GM23338 (cell line): ENCODE results near the gene GPHA2. TPM values are rescaled to one million over a fixed set of nuclear protein-coding genes. Genes with fewer than 3 reads are reported as not detected.

Source experiments
- ATAC-seq: fragments of 200-7000 bp; cut with Tn5 transposase; 3 replicates; pipeline ENCODE4 v1.9.1; 2020
- DNase-seq: peaks from one replicate; pipeline ENCODE4 v3.0.0-alpha.2; 2015; ENCODE audit warnings: low spot score
- H2AFZ ChIP-seq: fragments of 200-600 bp; sonication (generic); 2 replicates; pipeline ENCODE4 v1.8.0; 2016; ENCODE audit warnings: antibody characterized with exemption, mild to moderate bottlenecking, moderate library complexity
- H3F3A ChIP-seq: fragments of 200-600 bp; sonication (generic); replicated peaks from 2 replicates; pipeline ENCODE4 v1.8.0; 2017; ENCODE audit warnings: antibody characterized with exemption, mixed run types, low read depth
- H3K27ac ChIP-seq: fragments of 200-600 bp; sonication (generic); 2 replicates; pipeline ENCODE4 v1.6.1; 2016; ENCODE audit warnings: low read depth
- H3K27me3 ChIP-seq: fragments of 200-600 bp; sonication (generic); 2 replicates; pipeline ENCODE4 v1.8.0; 2016; ENCODE audit warnings: mild to moderate bottlenecking, mixed run types, moderate library complexity; ENCODE audit not compliant: insufficient read depth
- H3K36me3 ChIP-seq: fragments of 200-600 bp; sonication (generic); 2 replicates; pipeline ENCODE4 v1.8.0; 2016; ENCODE audit warnings: mild to moderate bottlenecking; ENCODE audit not compliant: insufficient read depth
- H3K4me1 ChIP-seq: fragments of 200-600 bp; sonication (generic); 2 replicates; pipeline ENCODE4 v1.8.0; 2016; ENCODE audit warnings: mild to moderate bottlenecking, moderate library complexity; ENCODE audit not compliant: insufficient read depth
- H3K4me2 ChIP-seq: fragments of 200-600 bp; sonication (generic); 2 replicates; pipeline ENCODE4 v1.7.1; 2017; ENCODE audit warnings: mixed run types
- H3K4me3 ChIP-seq: fragments of 200-600 bp; sonication (generic); 2 replicates; pipeline ENCODE4 v1.6.1; 2016; ENCODE audit warnings: mixed run types
- H3K79me2 ChIP-seq: fragments of 200-600 bp; sonication (generic); replicated peaks from 2 replicates; pipeline ENCODE4 v1.8.0; 2017; ENCODE audit warnings: mild to moderate bottlenecking; ENCODE audit not compliant: insufficient read depth
- H3K9me2 ChIP-seq: fragments of 200-600 bp; sonication (generic); 2 replicates; pipeline ENCODE4 v1.8.0; 2017; ENCODE audit not compliant: insufficient read depth
- H4K20me1 ChIP-seq: fragments of 200-600 bp; sonication (generic); replicated peaks from 2 replicates; pipeline ENCODE4 v1.8.0; 2017; ENCODE audit warnings: mild to moderate bottlenecking; ENCODE audit not compliant: insufficient read depth
- H3K27ac Mint-ChIP-seq: 2 replicates; pipeline ENCODE4 v1.8.0; 2020; ENCODE audit warnings: inconsistent platforms, mild to moderate bottlenecking, moderate library complexity, mixed read lengths
- H3K27me3 Mint-ChIP-seq: 3 replicates; pipeline ENCODE4 v1.8.0; 2022; ENCODE audit warnings: low read depth, mild to moderate bottlenecking, moderate library complexity, mixed read lengths, inconsistent platforms; ENCODE audit not compliant: insufficient read depth, poor library complexity
- H3K36me3 Mint-ChIP-seq: 3 replicates; pipeline ENCODE4 v1.8.0; 2021; ENCODE audit warnings: low read depth, mild to moderate bottlenecking, inconsistent platforms, moderate library complexity, mixed read lengths
- H3K4me1 Mint-ChIP-seq: 3 replicates; pipeline ENCODE4 v1.8.0; 2020; ENCODE audit warnings: mild to moderate bottlenecking, inconsistent platforms, mixed read lengths
- H3K4me3 Mint-ChIP-seq: 3 replicates; pipeline ENCODE4 v1.8.0; 2021; ENCODE audit warnings: moderate library complexity, mild to moderate bottlenecking, inconsistent platforms, mixed read lengths
- H3K9me3 Mint-ChIP-seq: 3 replicates; pipeline ENCODE4 v1.8.0; 2020; ENCODE audit warnings: moderate library complexity, mild to moderate bottlenecking, inconsistent platforms, mixed read lengths
- CREB1 ChIP-seq: fragments of 250-450 bp; sonication (Bioruptor Pico); IDR thresholded peaks from 2 replicates; pipeline ENCODE4 v1.5.0; 2020; ENCODE audit warnings: low read depth, mild to moderate bottlenecking, moderate library complexity
- CTCF ChIP-seq, 2 experiments: fragments of 200-600 bp in 1 of 2; sonication (generic) in 1 of 2; conservative IDR thresholded peaks; 2 replicates each; pipeline versions ENCODE4 v1.5.1 to v1.6.1; 2016 to 2017; ENCODE audit warnings: antibody characterized with exemption in 2 of 2, low read depth in 2 of 2, mild to moderate bottlenecking in 2 of 2, moderate library complexity in 1 of 2
- EZH2 ChIP-seq: fragments of 200-600 bp; sonication (generic); IDR thresholded peaks from one replicate; pipeline ENCODE4 v1.8.0; 2017; ENCODE audit warnings: antibody characterized with exemption, mild to moderate bottlenecking, low read depth; ENCODE audit not compliant: unreplicated experiment
- EZH2phosphoT487 ChIP-seq: fragments of 200-600 bp; sonication (generic); IDR thresholded peaks from one replicate; pipeline ENCODE4 v1.8.1; 2018; ENCODE audit warnings: antibody characterized with exemption; ENCODE audit not compliant: unreplicated experiment
- JUNB ChIP-seq: IDR thresholded peaks from one replicate; pipeline ENCODE4 v1.6.1; 2016; ENCODE audit warnings: antibody characterized with exemption; ENCODE audit not compliant: unreplicated experiment
- NANOG ChIP-seq: IDR thresholded peaks from 2 replicates; pipeline ENCODE4 v1.6.1; 2016; ENCODE audit warnings: antibody characterized with exemption, borderline replicate concordance
- POLR2AphosphoS5 ChIP-seq: IDR thresholded peaks from 2 replicates; pipeline ENCODE4 v1.6.1; 2016; ENCODE audit warnings: antibody characterized with exemption, low read depth
- STAT1 ChIP-seq: IDR thresholded peaks from one replicate; pipeline ENCODE4 v1.6.1; 2016; ENCODE audit warnings: antibody characterized with exemption; ENCODE audit not compliant: unreplicated experiment
- ZNF114 ChIP-seq: fragments of 250-450 bp; sonication (Bioruptor Pico); IDR thresholded peaks from 2 replicates; pipeline ENCODE4 v1.5.0; 2020; ENCODE audit warnings: mild to moderate bottlenecking, moderate library complexity
- ZNF331 ChIP-seq: fragments of 250-450 bp; sonication (Bioruptor Pico); IDR thresholded peaks from 2 replicates; pipeline ENCODE4 v1.5.0; 2020; ENCODE audit warnings: low read depth, mild to moderate bottlenecking, moderate library complexity
- polyA plus RNA-seq: library from polyadenylated mRNA; unstranded; fragments of >200 nt; fragmentation: Nextera tagmentation; extraction: Ambion mirVana; gene quantifications from 2 replicates; pipeline ENCODE4 v1.2.1, GENCODE V29; 2016
- total RNA-seq: library from RNA; depleted of rRNA; stranded (reverse); fragments of >200 nt; shearing (Covaris generic); gene quantifications from 2 replicates; pipeline ENCODE4 v1.2.3, GENCODE V29; 2014
- TF ChIP-seq, protein P1 (sequence below): IDR thresholded peaks from 2 replicates; pipeline ENCODE4 v1.6.1; 2016; ENCODE audit warnings: antibody characterized with exemption
- TF ChIP-seq, protein P2 (sequence below): IDR thresholded peaks from one replicate; pipeline ENCODE4 v1.6.1; 2018; ENCODE audit warnings: antibody characterized with exemption; ENCODE audit not compliant: unreplicated experiment

The GPHA2 gene
- total and polyA plus RNA-seq, 2 experiments from 2014 or later, result 0.83 to 1.8 TPM

- TF ChIP-seq CTCF (conservative IDR thresholded peaks at IDR 0.05; ENCODE audit: low read depth in 2 of 2), result no peak
- no peak for TF ChIP-seq JUNB
- no peak for TF ChIP-seq NANOG
- TF ChIP-seq ZNF114, result no peak
- TF ChIP-seq STAT1, result no peak
- TF ChIP-seq, protein P1, sequence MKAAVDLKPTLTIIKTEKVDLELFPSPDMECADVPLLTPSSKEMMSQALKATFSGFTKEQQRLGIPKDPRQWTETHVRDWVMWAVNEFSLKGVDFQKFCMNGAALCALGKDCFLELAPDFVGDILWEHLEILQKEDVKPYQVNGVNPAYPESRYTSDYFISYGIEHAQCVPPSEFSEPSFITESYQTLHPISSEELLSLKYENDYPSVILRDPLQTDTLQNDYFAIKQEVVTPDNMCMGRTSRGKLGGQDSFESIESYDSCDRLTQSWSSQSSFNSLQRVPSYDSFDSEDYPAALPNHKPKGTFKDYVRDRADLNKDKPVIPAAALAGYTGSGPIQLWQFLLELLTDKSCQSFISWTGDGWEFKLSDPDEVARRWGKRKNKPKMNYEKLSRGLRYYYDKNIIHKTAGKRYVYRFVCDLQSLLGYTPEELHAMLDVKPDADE, result no peak
- no peak for TF ChIP-seq POLR2AphosphoS5
- TF ChIP-seq, protein P2, sequence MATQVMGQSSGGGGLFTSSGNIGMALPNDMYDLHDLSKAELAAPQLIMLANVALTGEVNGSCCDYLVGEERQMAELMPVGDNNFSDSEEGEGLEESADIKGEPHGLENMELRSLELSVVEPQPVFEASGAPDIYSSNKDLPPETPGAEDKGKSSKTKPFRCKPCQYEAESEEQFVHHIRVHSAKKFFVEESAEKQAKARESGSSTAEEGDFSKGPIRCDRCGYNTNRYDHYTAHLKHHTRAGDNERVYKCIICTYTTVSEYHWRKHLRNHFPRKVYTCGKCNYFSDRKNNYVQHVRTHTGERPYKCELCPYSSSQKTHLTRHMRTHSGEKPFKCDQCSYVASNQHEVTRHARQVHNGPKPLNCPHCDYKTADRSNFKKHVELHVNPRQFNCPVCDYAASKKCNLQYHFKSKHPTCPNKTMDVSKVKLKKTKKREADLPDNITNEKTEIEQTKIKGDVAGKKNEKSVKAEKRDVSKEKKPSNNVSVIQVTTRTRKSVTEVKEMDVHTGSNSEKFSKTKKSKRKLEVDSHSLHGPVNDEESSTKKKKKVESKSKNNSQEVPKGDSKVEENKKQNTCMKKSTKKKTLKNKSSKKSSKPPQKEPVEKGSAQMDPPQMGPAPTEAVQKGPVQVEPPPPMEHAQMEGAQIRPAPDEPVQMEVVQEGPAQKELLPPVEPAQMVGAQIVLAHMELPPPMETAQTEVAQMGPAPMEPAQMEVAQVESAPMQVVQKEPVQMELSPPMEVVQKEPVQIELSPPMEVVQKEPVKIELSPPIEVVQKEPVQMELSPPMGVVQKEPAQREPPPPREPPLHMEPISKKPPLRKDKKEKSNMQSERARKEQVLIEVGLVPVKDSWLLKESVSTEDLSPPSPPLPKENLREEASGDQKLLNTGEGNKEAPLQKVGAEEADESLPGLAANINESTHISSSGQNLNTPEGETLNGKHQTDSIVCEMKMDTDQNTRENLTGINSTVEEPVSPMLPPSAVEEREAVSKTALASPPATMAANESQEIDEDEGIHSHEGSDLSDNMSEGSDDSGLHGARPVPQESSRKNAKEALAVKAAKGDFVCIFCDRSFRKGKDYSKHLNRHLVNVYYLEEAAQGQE, result no peak
- TF ChIP-seq EZH2phosphoT487, result no peak
- TF ChIP-seq EZH2, result no peak
These were observed 41.0 kb upstream of the GPHA2 start (continued) for GRCh38 chr11:64976651-64977050.

GRCh38 chr11:64974124-64974523 is 38.4 kb upstream of the GPHA2 start:
- Mint-ChIP-seq H3K27ac (no peak overlapping the region), H3K4me1 (no peaks in the 10 kb centered on the region), H3K36me3 (no peaks in the 10 kb centered on the region), H3K9me3 (peaks cover 3% of the 10 kb centered on the region; the same call in 1 of the 3 replicates), H3K4me3 (no peak overlapping the region), H3K27me3 (peaks cover 10% of the 10 kb centered on the region)
- no peaks in the 10 kb centered on the region for H3K9me2 ChIP-seq
- H3K27me3 ChIP-seq, result peaks cover 26% of the 10 kb centered on the region
- no peak overlapping the region for H3K27ac ChIP-seq
- ATAC-seq, result no peak
- H3K4me3 ChIP-seq, result no peak overlapping the region
- no peaks in the 10 kb centered on the region for H3F3A ChIP-seq
- H3K36me3 ChIP-seq, result no peaks in the 10 kb centered on the region
- H4K20me1 ChIP-seq, result no peaks in the 10 kb centered on the region; the same call in 1 of the 2 replicates
- H3K4me2 ChIP-seq, result no peak overlapping the region
- no peak overlapping the region for H2AFZ ChIP-seq
- H3K4me1 ChIP-seq, result no peaks in the 10 kb centered on the region
- H3K79me2 ChIP-seq, result no peaks in the 10 kb centered on the region
- TF ChIP-seq CREB1 (CRISPR knock-in tag), result no peak
- no peak for TF ChIP-seq EZH2
- TF ChIP-seq CTCF (conservative IDR thresholded peaks at IDR 0.05; ENCODE audit: low read depth in 2 of 2), result no peak
- TF ChIP-seq STAT1, result no peak
- no peak for TF ChIP-seq POLR2AphosphoS5
- TF ChIP-seq ZNF331 (CRISPR knock-in tag), result no peak
- no peak for TF ChIP-seq JUNB
- no peak for TF ChIP-seq NANOG
- TF ChIP-seq, protein P2, result no peak
- no peak for DNase-seq
